HG03039 (cell line): ENCODE data around the gene CLEC3A.
"Not testable (repeated sequence)": the region's sequence is repeated elsewhere in the genome, so short reads cannot be mapped to it uniquely, and the experiment has no call there.

Experiments
- ATAC-seq: cut with Tn5 transposase; IDR thresholded peaks from one replicate; pipeline ENCODE4 v1.9.1; 2021; ENCODE audit warnings: mild to moderate bottlenecking, moderate library complexity; ENCODE audit not compliant: unreplicated experiment

Gene CLEC3A

GRCh38 chr16:78022347-78023060 is at the start of gene CLEC3A:
CLEC3A (plus strand) TSS chr16:78022548; CDS start chr16:78022627, 79 bp downstream.
- ATAC-seq = no peak

GRCh38 chr16:77974883-77975282 is 47.5 kb upstream of the CLEC3A start:
- ATAC-seq = no peak

- no peak for ATAC-seq
Observed at GRCh38 chr16:77975942-77976341, 46.4 kb upstream of the CLEC3A start.

GRCh38 chr16:77977339-77977738 is 45.0 kb upstream of the CLEC3A start:
- ATAC-seq = no peak

- ATAC-seq = no peak
Observed at GRCh38 chr16:77985111-77985510, 37.2 kb upstream of the CLEC3A start.

- ATAC-seq = no peak
Observed at GRCh38 chr16:77986011-77986740, 36.2 kb upstream of the CLEC3A start.

GRCh38 chr16:77987810-77988209 is 34.5 kb upstream of the CLEC3A start:
- no peak for ATAC-seq

GRCh38 chr16:77989846-77990245 is 32.5 kb upstream of the CLEC3A start:
- ATAC-seq = no peak

GRCh38 chr16:77991701-77992100 is 30.6 kb upstream of the CLEC3A start:
- no peak for ATAC-seq

- ATAC-seq = not testable (repeated sequence)
Observed at GRCh38 chr16:77992381-77992780, 30.0 kb upstream of the CLEC3A start.

- ATAC-seq = no peak
Observed at GRCh38 chr16:77993111-77993985, 29.0 kb upstream of the CLEC3A start.

GRCh38 chr16:77995843-77996455 is 26.4 kb upstream of the CLEC3A start:
- no peak for ATAC-seq

- no peak for ATAC-seq
Observed at GRCh38 chr16:77998350-77999023, 23.9 kb upstream of the CLEC3A start.

- no peak for ATAC-seq
Observed at GRCh38 chr16:78001451-78002025, 20.8 kb upstream of the CLEC3A start.

- ATAC-seq = peak; percentile 92
Observed at GRCh38 chr16:78002915-78003538, 19.3 kb upstream of the CLEC3A start.

GRCh38 chr16:78004517-78004916 is 17.8 kb upstream of the CLEC3A start:
- ATAC-seq = no peak

- no peak for ATAC-seq
Observed at GRCh38 chr16:78005881-78006280, 16.5 kb upstream of the CLEC3A start.

- ATAC-seq = no peak
Observed at GRCh38 chr16:78007121-78007520, 15.2 kb upstream of the CLEC3A start.

- ATAC-seq = no peak
Observed at GRCh38 chr16:78024159-78024558, 1.8 kb downstream of the CLEC3A start.

GRCh38 chr16:78025631-78026030 is 3.3 kb downstream of the CLEC3A start:
- no peak for ATAC-seq
